OCI-LY1 (cell line): Measurements from ENCODE around the gene TGM5.
"Not testable (repeated sequence)": the region's sequence is repeated elsewhere in the genome, so short reads cannot be mapped to it uniquely, and the experiment has no call there.

ENCODE experiments used
- H2AFZ ChIP-seq: fragments of 200-600 bp; sonication (generic), shearing (Covaris generic); 2 replicates; pipeline ENCODE4 v1.6.0; 2014; ENCODE audit warnings: antibody characterized with exemption, mild to moderate bottlenecking, low read length
- H3F3A ChIP-seq: fragments of 200-600 bp; sonication (generic), shearing (Covaris generic); 2 replicates; pipeline ENCODE4 v1.6.0; 2014; ENCODE audit warnings: mild to moderate bottlenecking, antibody characterized with exemption, low read length, moderate library complexity; ENCODE audit not compliant: insufficient read depth
- H3K27ac ChIP-seq: fragments of 200-600 bp; sonication (generic); 2 replicates; pipeline ENCODE4 v1.5.1; 2014; ENCODE audit warnings: low read length, mixed run types, mild to moderate bottlenecking, low read depth; ENCODE audit not compliant: poor library complexity, severe bottlenecking
- H3K27me3 ChIP-seq: fragments of 200-600 bp; sonication (generic); 2 replicates; pipeline ENCODE4 v1.6.0; 2014; ENCODE audit warnings: antibody characterized with exemption, mild to moderate bottlenecking, low read length, moderate library complexity; ENCODE audit not compliant: insufficient read depth
- H3K36me3 ChIP-seq: fragments of 200-600 bp; sonication (generic); 2 replicates; pipeline ENCODE4 v1.6.1; 2014; ENCODE audit warnings: mild to moderate bottlenecking, antibody characterized with exemption, low read length, moderate library complexity, mixed read lengths; ENCODE audit not compliant: insufficient read depth
- H3K4me1 ChIP-seq: fragments of 200-600 bp; sonication (generic); 2 replicates; pipeline ENCODE4 v1.5.1; 2014; ENCODE audit warnings: mild to moderate bottlenecking, low read length, moderate library complexity; ENCODE audit not compliant: insufficient read depth, severe bottlenecking
- H3K4me2 ChIP-seq: fragments of 200-600 bp; sonication (generic), shearing (Covaris generic); 2 replicates; pipeline ENCODE4 v1.6.1; 2014; ENCODE audit warnings: low read length
- H3K4me3 ChIP-seq: fragments of 200-600 bp; sonication (generic); 2 replicates; pipeline ENCODE4 v1.5.1; 2014; ENCODE audit warnings: low read length, low read depth, mild to moderate bottlenecking, mixed read lengths; ENCODE audit not compliant: poor library complexity, severe bottlenecking
- H3K79me2 ChIP-seq: fragments of 200-600 bp; shearing (Covaris generic); 2 replicates; pipeline ENCODE4 v1.6.1; 2016; ENCODE audit warnings: mixed run types, low read length, mixed read lengths; ENCODE audit not compliant: insufficient read depth
- H3K9ac ChIP-seq: fragments of 200-600 bp; sonication (generic), shearing (Covaris generic); 2 replicates; pipeline ENCODE4 v1.6.1; 2014; ENCODE audit warnings: mild to moderate bottlenecking, low read length, mixed read lengths
- H3K9me2 ChIP-seq: fragments of 200-600 bp; sonication (generic), shearing (Covaris generic); 2 replicates; pipeline ENCODE4 v1.6.1; 2014; ENCODE audit warnings: low read depth, mild to moderate bottlenecking, low read length, mixed read lengths
- H3K9me3 ChIP-seq: fragments of 200-600 bp; shearing (Covaris generic); 2 replicates; pipeline ENCODE4 v1.6.1; 2014; ENCODE audit warnings: low read length, mixed read lengths
- H4K20me1 ChIP-seq: fragments of 200-600 bp; sonication (generic), shearing (Covaris generic); 2 replicates; pipeline ENCODE4 v1.6.0; 2016; ENCODE audit warnings: mild to moderate bottlenecking, low read length; ENCODE audit not compliant: insufficient read depth
- EZH2 ChIP-seq: fragments of 200-600 bp; sonication (generic), shearing (Covaris generic); IDR thresholded peaks from 2 replicates; pipeline ENCODE4 v1.8.0; 2017; ENCODE audit warnings: borderline replicate concordance, mixed run types, mild to moderate bottlenecking, antibody characterized with exemption, low read length, moderate library complexity, mixed read lengths
- TF ChIP-seq, protein P1 (sequence below): fragments of 200-600 bp; sonication (generic), shearing (Covaris generic); IDR thresholded peaks from 2 replicates; pipeline ENCODE4 v1.5.1; 2017; ENCODE audit warnings: mild to moderate bottlenecking, antibody characterized with exemption, low read length, moderate library complexity, mixed read lengths

Gene TGM5

DNA sequence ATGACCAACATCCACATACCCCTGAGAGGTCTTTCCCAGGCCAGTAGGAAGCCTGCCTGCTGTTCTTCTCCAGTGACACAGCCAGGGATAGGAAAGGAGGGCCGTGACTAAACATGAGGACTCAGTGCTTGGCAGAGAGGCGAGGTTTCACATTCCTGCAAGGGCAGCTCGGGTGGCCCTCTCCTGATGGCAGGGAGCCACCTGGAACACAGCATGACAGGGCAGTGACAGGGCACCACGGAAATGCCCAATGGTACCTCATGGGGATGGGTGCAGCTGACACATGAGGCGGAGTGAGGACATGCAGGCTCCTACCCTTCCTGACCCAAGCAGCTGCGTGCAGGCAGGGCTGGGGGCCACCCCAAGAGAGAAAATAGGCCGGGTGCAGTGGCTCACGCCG lies 7.4 kb upstream of the TGM5 start:
- TF ChIP-seq EZH2, result no peak

DNA sequence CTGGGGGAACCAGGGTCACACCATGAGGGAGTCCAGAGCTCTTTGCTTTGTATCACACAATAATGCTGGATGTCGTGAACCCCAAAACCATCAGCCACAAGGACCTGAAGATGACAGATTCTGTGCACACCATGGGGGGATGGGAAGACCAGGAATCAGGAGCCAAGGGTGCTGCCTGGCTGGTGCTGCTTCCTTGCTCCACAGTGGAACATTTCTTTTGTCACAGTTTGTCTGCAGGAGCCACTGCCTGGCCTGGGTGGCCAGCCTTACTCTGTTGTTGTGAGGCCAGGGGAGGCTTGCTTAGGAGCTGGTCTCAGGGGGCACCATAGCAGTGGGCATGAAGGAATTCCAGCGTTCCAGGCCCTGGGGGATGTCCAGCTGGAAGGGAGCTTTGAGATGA lies 6.5 kb upstream of the TGM5 start:
- H3K9ac ChIP-seq, result no peak overlapping the region
- no peaks in the 10 kb centered on the region for H3K9me3 ChIP-seq
- TF ChIP-seq, protein P1, sequence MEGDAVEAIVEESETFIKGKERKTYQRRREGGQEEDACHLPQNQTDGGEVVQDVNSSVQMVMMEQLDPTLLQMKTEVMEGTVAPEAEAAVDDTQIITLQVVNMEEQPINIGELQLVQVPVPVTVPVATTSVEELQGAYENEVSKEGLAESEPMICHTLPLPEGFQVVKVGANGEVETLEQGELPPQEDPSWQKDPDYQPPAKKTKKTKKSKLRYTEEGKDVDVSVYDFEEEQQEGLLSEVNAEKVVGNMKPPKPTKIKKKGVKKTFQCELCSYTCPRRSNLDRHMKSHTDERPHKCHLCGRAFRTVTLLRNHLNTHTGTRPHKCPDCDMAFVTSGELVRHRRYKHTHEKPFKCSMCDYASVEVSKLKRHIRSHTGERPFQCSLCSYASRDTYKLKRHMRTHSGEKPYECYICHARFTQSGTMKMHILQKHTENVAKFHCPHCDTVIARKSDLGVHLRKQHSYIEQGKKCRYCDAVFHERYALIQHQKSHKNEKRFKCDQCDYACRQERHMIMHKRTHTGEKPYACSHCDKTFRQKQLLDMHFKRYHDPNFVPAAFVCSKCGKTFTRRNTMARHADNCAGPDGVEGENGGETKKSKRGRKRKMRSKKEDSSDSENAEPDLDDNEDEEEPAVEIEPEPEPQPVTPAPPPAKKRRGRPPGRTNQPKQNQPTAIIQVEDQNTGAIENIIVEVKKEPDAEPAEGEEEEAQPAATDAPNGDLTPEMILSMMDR, result no peak
- no peak for TF ChIP-seq EZH2
- H3K9me2 ChIP-seq, result no peaks in the 10 kb centered on the region
- H3K4me1 ChIP-seq, result no peaks in the 10 kb centered on the region
- H3K4me2 ChIP-seq, result no peak overlapping the region
- no peak overlapping the region for H2AFZ ChIP-seq
- H3K27ac ChIP-seq, result no peak overlapping the region
- H3K27me3 ChIP-seq, result no peaks in the 10 kb centered on the region; the same call in 1 of the 2 replicates
- H3K36me3 ChIP-seq, result no peaks in the 10 kb centered on the region; the same call in 1 of the 2 replicates
- no peaks in the 10 kb centered on the region for H3K79me2 ChIP-seq
- H3F3A ChIP-seq, result no peaks in the 10 kb centered on the region
- no peaks in the 10 kb centered on the region for H4K20me1 ChIP-seq
- H3K4me3 ChIP-seq, result no peak overlapping the region

More for the DNA sequence above, 7.4 kb upstream of the TGM5 start:
- Histone ChIP-seq H3K9ac (no peak overlapping the region), H3K4me2 (no peak overlapping the region), H3K79me2 (no peaks in the 10 kb centered on the region), H3K27me3 (no peaks in the 10 kb centered on the region; the same call in 1 of the 2 replicates), H3F3A (no peaks in the 10 kb centered on the region), H3K27ac (no peak overlapping the region), H4K20me1 (no peaks in the 10 kb centered on the region), H3K4me3 (no peak overlapping the region), H3K36me3 (no peaks in the 10 kb centered on the region; the same call in 1 of the 2 replicates), H2AFZ (no peak overlapping the region), H3K4me1 (no peaks in the 10 kb centered on the region), H3K9me3 (no peaks in the 10 kb centered on the region), H3K9me2 (no peaks in the 10 kb centered on the region)

DNA sequence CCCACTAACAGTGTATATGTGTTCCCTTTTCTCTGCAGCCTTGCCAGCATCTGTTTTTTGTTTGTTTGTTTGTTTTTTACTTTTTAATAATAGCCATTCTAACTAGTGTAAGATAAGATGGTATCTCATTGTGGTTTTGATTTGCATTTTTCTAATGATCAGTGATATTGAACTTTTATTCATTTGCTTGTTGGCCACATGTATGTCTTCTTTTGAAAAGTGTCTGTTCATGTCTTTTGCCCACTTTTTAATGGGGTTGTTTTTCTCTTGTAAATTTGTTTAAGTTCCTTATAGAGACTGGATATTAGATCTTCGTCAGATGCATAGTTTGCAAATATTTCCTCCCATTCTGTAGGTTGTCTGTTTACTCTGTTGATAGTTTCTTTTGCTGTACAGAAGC lies 5.2 kb upstream of the TGM5 start:
- not testable (repeated sequence) for H3K4me3 ChIP-seq, H3K27me3 ChIP-seq, H3K9me3 ChIP-seq, H3K79me2 ChIP-seq, H3K36me3 ChIP-seq, H3K4me2 ChIP-seq, H3K27ac ChIP-seq, H4K20me1 ChIP-seq, H2AFZ ChIP-seq, H3K9me2 ChIP-seq, H3K9ac ChIP-seq, H3F3A ChIP-seq, H3K4me1 ChIP-seq

DNA sequence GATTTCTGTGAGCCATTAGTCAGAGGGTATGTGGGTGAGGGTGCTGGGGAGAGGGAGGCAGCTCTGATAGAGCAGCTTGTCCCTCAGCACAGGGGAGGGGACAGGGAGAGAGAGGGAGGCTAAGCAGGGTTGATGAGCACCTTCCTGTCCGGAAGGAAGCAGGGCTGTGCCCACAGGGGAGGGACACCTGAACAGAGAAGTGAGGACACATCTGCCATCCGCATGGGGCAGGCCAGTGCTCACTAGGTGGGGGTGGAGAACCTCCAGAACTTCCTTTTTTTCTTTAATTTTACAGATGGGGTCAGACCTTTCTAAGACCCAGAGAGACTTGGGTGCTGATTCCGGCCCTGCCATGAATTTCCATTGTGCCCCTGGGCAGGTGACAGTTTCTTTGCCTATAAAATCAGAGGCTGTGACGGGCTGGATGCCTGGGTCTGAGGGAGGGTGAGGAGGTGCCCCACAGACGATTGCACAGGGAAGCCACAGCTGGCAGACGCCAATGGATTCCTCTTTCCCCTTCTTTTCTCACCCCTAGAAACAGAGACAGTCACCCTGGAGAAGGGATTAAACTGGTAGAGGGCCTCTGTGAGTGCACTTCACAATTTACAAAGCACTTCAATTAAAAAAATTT lies 4.1 kb upstream of the TGM5 start:
- H3K36me3 ChIP-seq, result no peaks in the 10 kb centered on the region; the same call in 1 of the 2 replicates
- H3K9me3 ChIP-seq, result no peaks in the 10 kb centered on the region
- H3K79me2 ChIP-seq, result no peaks in the 10 kb centered on the region
- no peak overlapping the region for H3K4me2 ChIP-seq
- no peak overlapping the region for H3K27ac ChIP-seq
- no peaks in the 10 kb centered on the region for H3F3A ChIP-seq
- no peak overlapping the region for H3K4me3 ChIP-seq
- H3K27me3 ChIP-seq, result no peaks in the 10 kb centered on the region; the same call in 1 of the 2 replicates
- no peaks in the 10 kb centered on the region for H3K9me2 ChIP-seq
- H3K4me1 ChIP-seq, result no peaks in the 10 kb centered on the region
- no peak overlapping the region for H3K9ac ChIP-seq
- TF ChIP-seq, protein P1, result no peak
- no peak for TF ChIP-seq EZH2
- no peak overlapping the region for H2AFZ ChIP-seq
- H4K20me1 ChIP-seq, result no peaks in the 10 kb centered on the region
